Measurements from ENCODE around the gene CCDC86. TPM values are rescaled to one million over a fixed set of nuclear protein-coding genes. Genes with fewer than 3 reads are reported as not detected.

CCDC86 gene
- total and polyA plus RNA-seq, 2 of the 4 experiments (the other 2 are of a cell fraction), result 9.5 to 34.0 TPM

- no peaks in the 10 kb centered on the region for H3K36me3 ChIP-seq (ENCODE audit: control insufficient read depth, insufficient read depth, low read length)
- H3K27ac ChIP-seq (ENCODE audit: insufficient read depth, low read length), result no peak overlapping the region
- H3K9me1 ChIP-seq (ENCODE audit: insufficient read depth, low read length), result no peaks in the 10 kb centered on the region
- intact Hi-C loops (cut with micrococcal nuclease), result no loop called here
- no peak overlapping the region for H3K4ac ChIP-seq (ENCODE audit: low read depth, low read length)
- H2BK20ac ChIP-seq (ENCODE audit: low read depth, low read length), result no peak overlapping the region
- no peaks in the 10 kb centered on the region for H4K20me1 ChIP-seq (ENCODE audit: insufficient read depth, low read length)
- H3K4me2 ChIP-seq (ENCODE audit: low read depth, low read length), result no peak overlapping the region
- in situ Hi-C loops (cut with MboI; ENCODE audit: low sequenced_read_pairs), result no loop called here
- H3K56ac ChIP-seq (ENCODE audit: extremely low read depth, insufficient read depth, low read length), result no peak overlapping the region
- ChIA-PET CTCF (no interaction called here), POLR2A (ENCODE audit: unreplicated experiment) (no interaction called here)
- H4K8ac ChIP-seq (ENCODE audit: low read depth in 2 of 2, low read length in 2 of 2), result no peak overlapping the region
- no peaks in the 10 kb centered on the region for H3K4me1 ChIP-seq (ENCODE audit: control insufficient read depth, insufficient read depth, low read length)
- no peak overlapping the region for H3K18ac ChIP-seq (ENCODE audit: low read depth, low read length)
- no peak overlapping the region for H3K4me3 ChIP-seq (ENCODE audit: insufficient read depth, low read depth, low read length)
- peaks cover 27% of the 10 kb centered on the region for H3K27me3 ChIP-seq (ENCODE audit: control insufficient read depth, insufficient read depth, low read length)
- H2AK9ac ChIP-seq (replicated peaks; ENCODE audit: low read depth, low read length, poor library complexity), result no peak overlapping the region
- ATAC-seq (ENCODE audit: low read depth) (no peak), DNase-seq (no peak)
- H2AFZ ChIP-seq (replicated peaks; ENCODE audit: low read length, poor library complexity), result no peak overlapping the region
- H2BK15ac ChIP-seq (ENCODE audit: low read depth, low read length), result no peak overlapping the region
- no peak overlapping the region for H4K5ac ChIP-seq (ENCODE audit: low read depth, low read length)
- H2AK5ac ChIP-seq (ENCODE audit: low read depth, low read length), result no peak overlapping the region
- no peak for TF ChIP-seq NFE2L2 (IDR thresholded peaks at IDR 0.05; ENCODE audit: low read depth, low read length)
- no peak for TF ChIP-seq ELK1 (IDR thresholded peaks at IDR 0.05; ENCODE audit: borderline replicate concordance, low read depth, low read length)
- TF ChIP-seq MAFK (IDR thresholded peaks at IDR 0.05; ENCODE audit: low read depth, low read length), result no peak
- no peak for TF ChIP-seq SMC3 (IDR thresholded peaks at IDR 0.05; ENCODE audit: low read depth, low read length)
- no peak for TF ChIP-seq MAZ (IDR thresholded peaks at IDR 0.05; ENCODE audit: borderline replicate concordance, low read depth, low read length)
- TF ChIP-seq MXI1 (IDR thresholded peaks at IDR 0.05; ENCODE audit: borderline replicate concordance, low read depth, low read length), result no peak
- TF ChIP-seq CHD1 (IDR thresholded peaks at IDR 0.05; ENCODE audit: low read depth, low read length), result no peak
- TF ChIP-seq RFX5 (IDR thresholded peaks at IDR 0.05; ENCODE audit: low read depth, low read length), result no peak
- TF ChIP-seq RAD21 (IDR thresholded peaks at IDR 0.05; ENCODE audit: low read length), result no peak
- no peak for TF ChIP-seq BHLHE40 (IDR thresholded peaks at IDR 0.05; ENCODE audit: low read depth, low read length)
- no peak for TF ChIP-seq FOS (IDR thresholded peaks at IDR 0.05; ENCODE audit: low read depth, low read length)
- no peak for TF ChIP-seq RCOR1 (IDR thresholded peaks at IDR 0.05; ENCODE audit: insufficient replicate concordance, low read length)
- TF ChIP-seq CEBPB (IDR thresholded peaks at IDR 0.05; ENCODE audit: low read depth, low read length), result no peak
- TF ChIP-seq USF2 (IDR thresholded peaks at IDR 0.05; ENCODE audit: low read depth, low read length), result no peak
- no peak for TF ChIP-seq CTCF (conservative IDR thresholded peaks at IDR 0.05; ENCODE audit: low read depth, low read length)
- no peak overlapping the region for H2BK5ac ChIP-seq (ENCODE audit: low read depth, low read length, poor library complexity, severe bottlenecking)
- no CpG with 5 or more reads among the region's 4 CpGs for WGBS, 2 experiments (ENCODE audit: extremely low coverage in 2 of 2, insufficient read length in 1 of 2)
- no peak overlapping the region for H4K91ac ChIP-seq (ENCODE audit: insufficient read depth, low read depth, low read length)
- dilution Hi-C loops (cut with HindIII; ENCODE audit: low sequenced_read_pairs, unreplicated experiment), result no loop called here
- no peak overlapping the region for H3K23ac ChIP-seq (ENCODE audit: low read depth, low read length)
- H3K9ac ChIP-seq (ENCODE audit: low read depth, low read length), result no peak overlapping the region
- H3K9me3 ChIP-seq (ENCODE audit: control insufficient read depth, insufficient read depth, low read length), result peaks cover 8% of the 10 kb centered on the region
- no peak overlapping the region for H2BK120ac ChIP-seq (ENCODE audit: low read depth, low read length)
- H3K79me1 ChIP-seq (ENCODE audit: low read depth in 1 of 2, low read length in 2 of 2), result no peaks in the 10 kb centered on the region
- BruUV-seq (replicated peaks), result no TSS peak
- H3K14ac ChIP-seq (replicated peaks; ENCODE audit: low read depth, low read length), result no peak overlapping the region
These were observed 23.9 kb upstream of the CCDC86 start for GRCh38 chr11:60818057-60818456.

Data from IMR-90 (cell line).